ENCODE measurements around the gene KIF26B. TPM values are rescaled to one million over a fixed set of nuclear protein-coding genes. Genes with fewer than 3 reads are reported as not detected.

Gene KIF26B
- total and polyA plus RNA-seq, 2 of the 4 experiments (the other 2 are of a cell fraction), result 0.53 to 0.54 TPM

- Histone ChIP-seq H2AFZ (replicated peaks; ENCODE audit: low read length, poor library complexity) (no peak overlapping the region), H3K27me3 (ENCODE audit: control insufficient read depth, insufficient read depth, low read length) (no peaks in the 10 kb centered on the region), H4K20me1 (ENCODE audit: insufficient read depth, low read length) (no peaks in the 10 kb centered on the region), H4K8ac (ENCODE audit: low read depth in 2 of 2, low read length in 2 of 2) (no peak overlapping the region), H3K79me1 (ENCODE audit: low read depth in 1 of 2, low read length in 2 of 2) (no peaks in the 10 kb centered on the region), H3K18ac (ENCODE audit: low read depth, low read length) (no peak overlapping the region; the same call in 1 of the 2 replicates), H4K5ac (ENCODE audit: low read depth, low read length) (no peak overlapping the region), H3K36me3 (ENCODE audit: control insufficient read depth, insufficient read depth, low read length) (peaks cover 5% of the 10 kb centered on the region; the same call in 1 of the 2 replicates), H4K91ac (ENCODE audit: insufficient read depth, low read depth, low read length) (no peak overlapping the region), H3K9ac (ENCODE audit: low read depth, low read length) (no peak overlapping the region), H3K9me1 (ENCODE audit: insufficient read depth, low read length) (no peaks in the 10 kb centered on the region; the same call in 1 of the 2 replicates), H3K4ac (ENCODE audit: low read depth, low read length) (no peak overlapping the region), H2BK5ac (ENCODE audit: low read depth, low read length, poor library complexity, severe bottlenecking) (no peak overlapping the region), H2BK120ac (ENCODE audit: low read depth, low read length) (no peak overlapping the region), H2AK9ac (replicated peaks; ENCODE audit: low read depth, low read length, poor library complexity) (no peak overlapping the region), H3K56ac (ENCODE audit: extremely low read depth, insufficient read depth, low read length) (no peak overlapping the region), H2BK15ac (ENCODE audit: low read depth, low read length) (peak overlapping the region; percentile 11; the same call in 1 of the 3 replicates), H3K4me3 (ENCODE audit: insufficient read depth, low read depth, low read length) (no peak overlapping the region), H3K27ac (ENCODE audit: insufficient read depth, low read length) (no peak overlapping the region), H3K4me2 (ENCODE audit: low read depth, low read length) (no peak overlapping the region), H3K14ac (replicated peaks; ENCODE audit: low read depth, low read length) (no peak overlapping the region), H3K23ac (ENCODE audit: low read depth, low read length) (no peak overlapping the region), H3K4me1 (ENCODE audit: control insufficient read depth, insufficient read depth, low read length) (peaks cover 16% of the 10 kb centered on the region), H2BK20ac (ENCODE audit: low read depth, low read length) (no peak overlapping the region), H3K9me3 (ENCODE audit: control insufficient read depth, insufficient read depth, low read length) (no peaks in the 10 kb centered on the region), H2AK5ac (ENCODE audit: low read depth, low read length) (no peak overlapping the region)
- dilution Hi-C loops (cut with HindIII; ENCODE audit: low sequenced_read_pairs, unreplicated experiment) (no loop called here), in situ Hi-C loops (cut with MboI; ENCODE audit: low sequenced_read_pairs) (no loop called here), intact Hi-C loops (cut with micrococcal nuclease) (no loop called here)
- ATAC-seq (ENCODE audit: low read depth) (no peak), DNase-seq (no peak)
- ChIA-PET POLR2A (ENCODE audit: unreplicated experiment) (no interaction called here), CTCF (no interaction called here)
- 87% methylated on average over 4 of the region's 16 CpGs; no CpG with 5 or more reads in 1 of the 2 experiments for WGBS, 2 experiments (ENCODE audit: extremely low coverage in 2 of 2, insufficient read length in 1 of 2)
- TF ChIP-seq POLR2A (IDR thresholded peaks at IDR 0.05; ENCODE audit: low read depth, low read length) (no peak), NFE2L2 (IDR thresholded peaks at IDR 0.05; ENCODE audit: low read depth, low read length) (no peak), MAFK (IDR thresholded peaks at IDR 0.05; ENCODE audit: low read depth, low read length) (no peak), CTCF (conservative IDR thresholded peaks at IDR 0.05; ENCODE audit: low read depth, low read length) (no peak), MXI1 (IDR thresholded peaks at IDR 0.05; ENCODE audit: borderline replicate concordance, low read depth, low read length) (no peak), RFX5 (IDR thresholded peaks at IDR 0.05; ENCODE audit: low read depth, low read length) (no peak), FOS (IDR thresholded peaks at IDR 0.05; ENCODE audit: low read depth, low read length) (no peak), CEBPB (IDR thresholded peaks at IDR 0.05; ENCODE audit: low read depth, low read length) (no peak), CHD1 (IDR thresholded peaks at IDR 0.05; ENCODE audit: low read depth, low read length) (no peak), SMC3 (IDR thresholded peaks at IDR 0.05; ENCODE audit: low read depth, low read length) (no peak)
- BruUV-seq (replicated peaks), result no TSS peak
Observed at GRCh38 chr1:245606157-245606725, 451.5 kb downstream of the KIF26B start.

Measured in IMR-90 (cell line).